Nephron progenitor cell (in vitro differentiated cells): ENCODE results near the gene C1QL3.

Source experiments
- DNase-seq: peaks from one replicate; pipeline ENCODE4 v3.0.0; 2021
- H3K27ac Mint-ChIP-seq: 2 replicates; pipeline ENCODE4 v1.8.0; 2021; ENCODE audit warnings: mild to moderate bottlenecking, moderate library complexity, mixed read lengths
- H3K27me3 Mint-ChIP-seq: 2 replicates; pipeline ENCODE4 v1.8.0; 2021; ENCODE audit warnings: mild to moderate bottlenecking, low read depth, mixed read lengths; ENCODE audit not compliant: poor library complexity
- H3K36me3 Mint-ChIP-seq: 2 replicates; pipeline ENCODE4 v1.8.0; 2021; ENCODE audit warnings: low read depth, mixed read lengths
- H3K4me1 Mint-ChIP-seq: 2 replicates; pipeline ENCODE4 v1.8.0; 2021; ENCODE audit warnings: mixed read lengths
- H3K4me3 Mint-ChIP-seq: 2 replicates; pipeline ENCODE4 v1.8.0; 2021; ENCODE audit warnings: mild to moderate bottlenecking, moderate library complexity, mixed read lengths
- H3K9me3 Mint-ChIP-seq: 2 replicates; pipeline ENCODE4 v1.8.0; 2021; ENCODE audit warnings: mild to moderate bottlenecking, moderate library complexity, mixed read lengths
- CTCF ChIP-seq: fragments of 200-600 bp; sonication (generic); IDR thresholded peaks from 2 replicates; pipeline ENCODE4 v1.5.0; 2021; ENCODE audit warnings: antibody characterized with exemption

The C1QL3 gene

GRCh38 chr10:16472828-16473227 lies 48.9 kb downstream of the C1QL3 start:
- no peaks in the 10 kb centered on the region for H3K9me3 Mint-ChIP-seq
- TF ChIP-seq CTCF, result no peak
- H3K4me3 Mint-ChIP-seq, result no peak overlapping the region
- H3K36me3 Mint-ChIP-seq, result no peaks in the 10 kb centered on the region
- no peaks in the 10 kb centered on the region for H3K4me1 Mint-ChIP-seq
- peaks cover 6% of the 10 kb centered on the region for H3K27me3 Mint-ChIP-seq
- no peak overlapping the region for H3K27ac Mint-ChIP-seq
- no peak for DNase-seq

GRCh38 chr10:16470747-16471146 lies 50.9 kb downstream of the C1QL3 start:
- TF ChIP-seq CTCF, result no peak
- H3K4me1 Mint-ChIP-seq, result no peaks in the 10 kb centered on the region
- H3K9me3 Mint-ChIP-seq, result peaks cover under 1% of the 10 kb centered on the region
- no peak for DNase-seq
- H3K4me3 Mint-ChIP-seq, result no peak overlapping the region
- H3K27ac Mint-ChIP-seq, result no peak overlapping the region
- H3K27me3 Mint-ChIP-seq, result peaks cover 6% of the 10 kb centered on the region
- peaks cover under 1% of the 10 kb centered on the region for H3K36me3 Mint-ChIP-seq

GRCh38 chr10:16466001-16466400 lies 55.7 kb downstream of the C1QL3 start:
- Mint-ChIP-seq H3K4me3 (no peak overlapping the region), H3K9me3 (peaks cover 17% of the 10 kb centered on the region), H3K4me1 (no peaks in the 10 kb centered on the region), H3K36me3 (peaks cover 24% of the 10 kb centered on the region), H3K27ac (no peak overlapping the region), H3K27me3 (peaks cover 17% of the 10 kb centered on the region)
- DNase-seq, result no peak
- TF ChIP-seq CTCF, result no peak
